Amniotic epithelial cell (primary cell): ENCODE measurements around the gene TLE5.

Experiments
- DNase-seq: peaks from one replicate; pipeline ENCODE4 v3.0.0-alpha.2; 2010; ENCODE audit warnings: low read depth

TLE5 gene

DNA sequence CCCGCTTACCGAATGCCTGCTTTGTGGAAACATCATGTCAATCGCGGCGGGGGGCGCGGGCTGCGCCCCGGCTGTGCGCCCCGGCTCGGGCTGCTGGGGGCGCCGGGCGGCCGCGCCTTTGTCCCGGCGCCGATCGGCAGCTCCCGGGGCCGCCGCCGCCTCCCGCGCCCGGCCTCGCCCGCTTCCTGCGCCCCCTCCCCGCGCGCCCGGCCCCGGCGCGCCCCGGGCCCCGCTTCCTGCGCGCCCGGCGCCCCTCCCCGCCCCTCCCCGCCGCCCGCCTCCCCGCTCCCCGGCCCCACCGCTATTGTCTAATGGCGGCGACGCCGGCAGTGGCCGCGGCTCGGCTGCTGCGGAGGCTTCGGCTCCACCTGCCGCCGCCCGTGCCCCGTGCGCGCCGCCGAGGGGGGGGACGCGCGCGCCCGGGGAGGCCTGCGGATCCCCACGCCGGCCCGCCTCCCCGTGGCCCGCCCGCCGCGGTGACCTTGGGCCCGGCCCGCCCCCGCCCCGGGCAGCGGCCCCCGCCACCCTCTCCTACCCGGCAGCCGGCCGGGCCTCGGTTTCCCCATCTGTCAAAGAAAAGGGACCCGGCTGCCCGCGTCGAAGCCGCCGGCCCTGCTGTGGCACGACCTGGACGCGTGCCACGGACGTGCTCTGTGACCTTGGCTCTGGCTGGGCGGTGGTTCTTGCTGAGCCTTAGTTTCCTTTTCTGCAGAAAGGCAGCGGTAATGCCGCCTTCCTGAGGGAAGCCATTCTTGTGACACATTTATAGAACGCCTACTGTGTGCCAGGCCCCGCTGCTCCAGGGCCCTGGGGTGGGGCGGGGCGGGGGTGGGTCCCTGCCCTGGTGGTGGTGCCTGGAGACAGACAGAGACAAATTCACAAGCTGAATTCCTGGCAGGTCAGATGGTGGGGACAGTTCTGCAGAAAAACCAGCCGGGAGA lies at the start of gene TLE5:
Gene TLE5, minus strand, starts transcription at position 331 of the 941 bp plus-strand sequence. Its CDS starts 295 bp downstream, at position 36.
- DNase-seq = no peak

GRCh38 chr19:3111586-3112247 lies 49.4 kb upstream of the TLE5 start:
- DNase-seq = no peak

- no peak for DNase-seq
Measured at GRCh38 chr19:3110126-3110825, 48.0 kb upstream of the TLE5 start.

GRCh38 chr19:3109491-3109890 lies 47.2 kb upstream of the TLE5 start:
- no peak for DNase-seq

DNA sequence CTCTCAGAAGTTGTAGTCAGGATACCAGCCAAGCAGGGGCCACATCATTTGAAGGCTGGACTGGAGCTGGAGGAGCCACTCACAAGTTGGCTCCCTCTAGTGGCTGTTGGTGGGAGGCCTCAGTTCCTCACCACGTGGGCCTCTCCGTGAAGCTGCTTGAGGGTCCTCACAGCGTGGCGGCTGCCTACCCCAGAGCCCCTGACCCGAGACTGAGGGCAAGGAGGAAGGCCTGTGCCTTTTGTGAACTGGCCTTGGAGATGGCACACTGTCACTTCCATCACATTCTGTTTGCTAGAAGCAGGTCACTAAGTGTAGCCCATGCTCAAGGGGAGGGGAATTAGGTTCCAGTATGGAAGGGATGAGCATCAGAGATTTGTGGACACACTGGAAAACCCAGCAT lies 46.5 kb upstream of the TLE5 start:
- peak; percentile 48 for DNase-seq

- no peak for DNase-seq
Measured at GRCh38 chr19:3107658-3108057, 45.4 kb upstream of the TLE5 start.

DNA sequence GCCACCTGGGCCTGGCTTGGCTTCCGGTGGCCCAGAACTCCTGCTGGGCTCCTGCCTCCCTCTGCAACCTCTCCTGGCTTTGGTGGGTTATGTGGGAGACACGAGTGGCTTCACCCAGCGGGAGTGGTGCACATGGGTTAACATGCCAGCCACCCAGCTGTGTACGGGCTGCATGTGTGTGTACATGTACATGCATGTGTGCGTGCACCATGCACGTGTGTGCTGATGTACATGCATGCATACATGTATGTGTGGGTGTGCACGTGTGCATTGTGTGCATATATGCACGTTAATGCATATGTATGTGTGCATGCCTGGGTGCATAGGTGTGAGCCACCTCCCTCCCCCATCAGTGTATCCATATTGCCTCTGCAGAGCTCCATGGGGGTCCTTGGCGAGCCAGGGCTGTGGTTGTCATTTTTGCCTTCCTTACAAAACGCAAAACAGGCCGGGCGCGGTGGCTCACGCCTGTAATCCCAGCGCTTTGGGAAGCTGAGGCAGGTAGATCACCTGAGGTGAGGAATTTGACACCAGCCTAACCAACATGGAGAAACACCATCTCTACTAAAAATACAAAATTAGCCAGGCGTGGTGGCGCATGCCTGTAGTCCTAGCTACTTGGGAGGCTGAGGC lies 44.3 kb upstream of the TLE5 start:
- no peak for DNase-seq

DNA sequence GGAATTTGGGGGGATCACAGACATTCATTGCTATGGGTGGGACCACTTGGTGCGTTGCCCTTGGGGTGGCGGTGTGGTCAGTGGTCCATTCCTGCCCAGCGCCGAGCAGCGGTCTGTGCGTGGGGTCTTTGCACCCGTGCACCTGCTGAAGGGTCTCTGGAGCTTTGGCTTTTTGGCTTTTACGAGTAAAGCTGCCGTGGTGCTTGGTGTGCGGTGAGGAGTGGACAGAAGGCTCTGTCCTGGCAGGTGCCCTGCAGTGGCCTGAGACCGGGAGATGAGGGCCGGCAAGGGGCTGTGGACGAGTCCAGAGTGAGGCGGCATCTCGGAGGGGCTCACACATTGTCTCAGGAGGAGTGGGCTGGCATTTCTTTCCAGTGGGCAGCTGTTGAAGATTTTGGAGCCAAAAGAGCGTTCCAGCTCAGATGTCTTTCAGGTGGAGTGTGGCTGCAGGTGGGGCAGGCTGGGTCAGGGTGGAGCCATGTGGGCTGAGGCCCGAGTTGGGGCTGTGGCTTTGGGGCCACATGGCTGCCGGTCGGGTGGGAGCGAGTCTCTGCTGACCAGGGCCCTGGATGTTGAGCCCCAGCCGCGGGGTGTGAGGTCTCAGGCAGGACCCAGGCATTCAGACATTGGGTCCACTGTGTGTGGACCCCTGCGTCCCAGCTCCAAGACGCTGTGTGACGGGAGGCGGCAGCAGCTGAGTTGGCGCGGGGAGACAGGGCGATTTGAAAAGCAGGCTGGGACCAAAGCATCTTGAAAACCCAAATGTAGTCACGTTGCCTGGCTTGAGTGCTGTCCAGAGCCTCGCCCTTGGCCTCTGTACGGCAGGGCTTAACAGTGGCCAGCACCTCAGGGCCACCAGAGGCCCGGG lies 43.6 kb upstream of the TLE5 start:
- DNase-seq = no peak

DNA sequence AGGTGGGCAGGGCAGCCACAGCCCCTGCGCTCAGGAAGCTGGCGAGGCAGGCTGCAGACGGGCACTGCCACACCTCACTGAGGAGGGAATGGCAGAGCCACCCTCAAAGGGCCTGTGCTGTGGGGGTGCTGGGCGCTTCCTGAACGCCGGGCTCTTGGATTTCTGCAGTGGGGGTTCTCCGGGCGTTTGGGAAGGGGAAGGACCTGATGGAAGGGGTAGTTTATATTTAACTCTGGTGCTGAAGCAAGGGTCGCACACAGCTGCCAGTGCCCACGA lies 42.4 kb upstream of the TLE5 start:
- DNase-seq = no peak

DNA sequence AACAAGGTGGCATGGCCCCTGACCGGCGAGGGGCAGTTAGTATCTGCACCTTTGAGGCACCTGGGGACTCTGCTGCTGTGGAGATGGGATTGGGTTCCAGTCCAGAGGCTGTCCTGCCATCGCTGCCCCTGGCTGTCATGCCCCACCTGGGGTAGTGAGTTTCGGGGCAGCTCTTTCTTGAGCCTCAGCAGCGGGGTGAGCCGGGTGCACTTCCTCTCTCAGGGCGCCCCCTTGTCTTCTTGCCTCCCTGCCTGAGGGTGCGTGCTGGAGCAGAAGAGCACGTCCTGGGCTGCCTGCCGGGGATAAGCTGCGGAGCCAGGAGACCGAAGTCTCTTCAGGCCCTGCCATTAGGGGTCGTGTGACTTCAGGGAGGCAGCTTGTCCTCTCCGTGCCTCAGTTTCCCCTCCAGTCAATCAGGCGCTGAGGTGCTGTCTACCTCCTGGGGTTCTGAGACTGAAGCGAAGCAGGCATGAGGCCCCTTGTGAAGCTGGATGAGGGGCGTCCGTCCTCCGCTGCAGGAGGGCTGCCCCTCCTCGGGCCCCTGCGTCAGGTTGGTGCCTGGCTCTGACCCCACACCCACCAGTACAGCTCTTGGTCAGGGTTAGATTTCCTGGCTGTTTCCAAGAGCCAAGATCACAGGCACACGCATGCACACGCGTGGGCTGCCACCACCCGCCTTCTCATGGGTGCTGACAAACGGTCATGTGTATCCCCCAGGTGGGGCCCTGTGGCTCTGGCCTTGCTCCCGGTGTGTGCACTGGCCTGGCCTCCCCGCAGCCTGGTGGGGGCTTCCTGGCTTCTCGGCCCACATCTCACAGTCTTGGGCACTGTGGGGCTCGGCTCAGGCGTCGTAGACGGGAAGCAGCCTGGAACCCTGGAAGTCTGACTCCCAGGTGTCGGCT lies 40.2 kb upstream of the TLE5 start:
- DNase-seq = no peak

DNA sequence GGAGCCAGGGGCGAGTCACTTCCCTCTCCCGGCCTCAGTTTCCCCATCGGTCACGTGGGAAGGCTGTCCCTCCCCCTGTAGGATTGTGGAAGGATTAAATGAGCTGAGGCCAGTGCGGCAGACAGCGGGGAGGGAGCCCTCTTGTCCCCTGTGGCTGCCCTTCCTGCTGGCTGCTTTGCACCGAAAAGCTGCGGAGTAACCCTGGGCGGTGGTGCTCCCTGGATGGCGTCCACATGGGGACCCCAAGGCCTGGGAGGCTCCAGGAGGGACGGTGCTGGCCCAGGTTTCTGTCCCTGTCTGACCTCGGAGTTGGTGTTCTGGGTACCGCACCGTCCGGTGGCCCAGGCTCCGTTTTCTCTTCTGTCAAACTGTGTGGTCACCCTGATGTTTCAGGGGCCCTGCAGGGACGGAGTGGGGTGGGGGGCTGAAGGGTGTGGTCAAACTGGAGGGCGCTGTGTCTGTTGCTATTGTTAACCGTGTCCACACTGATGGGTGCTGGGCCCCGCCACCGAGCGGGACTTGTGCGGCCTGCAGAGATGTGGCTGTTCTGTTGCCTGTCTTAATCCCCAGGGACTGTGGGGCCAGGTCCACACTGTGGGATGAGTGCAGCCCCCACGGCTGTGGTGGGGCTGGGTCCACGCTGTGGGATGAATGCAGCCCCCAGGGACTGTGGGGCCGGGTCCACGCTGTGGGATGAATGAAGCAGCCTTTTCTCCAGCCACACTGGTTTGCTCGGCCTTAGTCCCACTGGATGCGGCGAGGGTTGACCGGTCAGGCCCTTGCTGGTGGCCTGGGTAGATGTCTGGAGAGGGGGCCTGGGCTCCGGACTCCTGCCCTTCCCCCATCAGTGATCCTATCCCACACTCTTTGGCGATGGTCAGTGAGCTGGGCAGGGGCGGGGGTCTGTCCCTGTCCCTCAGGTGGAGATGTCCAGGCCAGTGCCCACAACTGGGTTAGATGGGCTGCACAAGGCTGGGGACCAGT lies 38.7 kb upstream of the TLE5 start:
- DNase-seq = no peak

DNA sequence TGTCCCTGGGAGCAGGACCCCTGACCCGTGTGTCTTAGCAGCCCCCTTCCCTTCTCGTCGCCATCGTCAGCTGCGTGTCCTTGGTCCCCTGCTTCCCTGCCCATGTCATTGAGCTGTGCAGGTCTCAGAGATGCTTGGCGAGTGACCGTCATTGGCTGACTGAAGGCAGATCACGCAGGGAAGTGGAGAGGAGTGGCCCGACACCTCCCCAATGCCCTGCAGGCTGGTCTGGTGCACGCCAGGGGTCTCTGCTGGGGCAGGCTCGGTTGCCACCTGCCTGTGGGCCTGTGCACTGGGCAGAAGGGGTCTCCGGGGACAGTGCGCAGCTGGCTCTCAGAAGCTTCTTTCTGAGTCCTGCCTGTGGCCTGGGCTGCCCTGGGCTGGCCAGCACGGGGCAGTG lies 38.0 kb upstream of the TLE5 start:
- no peak for DNase-seq

DNA sequence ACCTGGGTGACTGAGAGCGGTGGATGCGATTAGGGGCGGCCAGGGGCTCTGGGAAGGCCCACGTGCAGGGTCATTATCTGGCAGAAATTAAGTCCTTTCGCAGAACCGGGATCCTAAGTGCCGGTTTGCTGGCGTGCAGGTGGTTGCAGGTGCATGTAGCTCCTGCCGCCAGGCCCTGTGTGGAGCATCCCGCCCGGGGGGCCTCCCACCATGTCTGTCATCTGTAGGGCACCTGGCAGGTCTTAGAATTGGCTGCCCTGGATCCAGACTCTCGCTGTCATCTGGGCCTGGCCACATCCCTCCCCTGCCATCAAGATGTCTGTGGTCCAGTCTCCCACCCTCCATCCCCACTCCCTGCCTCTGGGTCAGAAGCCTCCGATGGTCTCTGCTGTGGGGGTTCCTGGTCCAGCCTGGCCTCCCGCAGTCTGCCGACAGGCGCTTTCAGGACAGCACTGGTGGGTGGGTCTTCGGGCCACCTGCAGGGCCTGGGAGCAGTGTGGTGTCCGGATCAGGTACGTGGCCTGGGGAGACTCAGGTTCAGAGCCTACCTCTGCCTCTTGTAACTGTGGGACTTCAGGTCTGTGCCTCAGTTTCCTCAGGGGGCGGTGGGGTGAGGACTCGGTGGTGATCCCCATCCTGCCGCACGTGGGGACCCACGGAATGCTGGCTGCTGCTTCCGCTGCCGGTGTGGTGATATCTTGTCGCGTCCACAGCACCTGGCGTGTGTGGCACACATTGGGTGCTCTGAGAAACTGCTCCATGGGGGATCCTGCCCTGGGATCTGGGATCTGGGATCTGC lies 37.3 kb upstream of the TLE5 start:
- no peak for DNase-seq

- DNase-seq = peak; percentile 26
Measured at GRCh38 chr19:3098515-3099346, 36.4 kb upstream of the TLE5 start.

DNA sequence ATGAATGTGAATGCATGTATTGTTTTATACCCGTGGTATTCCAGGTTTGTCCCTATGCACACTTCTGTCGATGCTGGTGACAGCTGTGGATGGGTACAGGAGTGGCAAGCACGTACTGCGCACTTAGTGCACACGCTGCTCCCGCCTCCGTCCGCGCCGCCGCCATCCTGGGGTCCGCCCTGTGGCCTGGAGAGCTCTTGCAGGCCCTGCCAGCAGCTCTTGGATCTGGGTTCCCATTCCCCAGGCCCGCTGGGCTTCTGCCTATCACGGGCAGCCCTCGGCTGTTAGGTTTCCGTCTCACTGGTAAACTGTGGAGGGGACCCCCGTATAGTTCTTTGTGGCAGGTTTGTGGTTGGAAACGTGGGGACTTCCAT lies 35.8 kb upstream of the TLE5 start:
- DNase-seq = no peak

GRCh38 chr19:3097442-3097871 lies 35.2 kb upstream of the TLE5 start:
- no peak for DNase-seq

GRCh38 chr19:3096902-3097326 lies 34.6 kb upstream of the TLE5 start:
- no peak for DNase-seq
